Panc1 (cell line): ENCODE measurements around the gene TBC1D2. TPM values are rescaled to one million over a fixed set of nuclear protein-coding genes. Genes with fewer than 3 reads are reported as not detected.

ENCODE experiments used
- ATAC-seq: fragments of 200-7000 bp; cut with Tn5 transposase; 2 replicates; pipeline ENCODE4 v1.9.1; 2020; ENCODE audit warnings: mild to moderate bottlenecking, moderate library complexity
- BruUV-seq: library from RNA; stranded (reverse); fragments of 400-500 nt; replicated peaks from 2 replicates; lab custom pipeline; 2021; lab: Mats Ljungman, UMichigan
- CTCF ChIA-PET: fragments of 300-600 bp; sonication (Branson Sonifier 250); formaldehyde crosslinking; loops from one replicate; lab custom pipeline; 2022; ENCODE audit warnings: antibody characterized with exemption; lab: Charles Lee
- POLR2A ChIA-PET: fragments of 300-600 bp; sonication (Branson Sonifier 250); formaldehyde crosslinking; loops from one replicate; lab custom pipeline; 2022; ENCODE audit warnings: antibody characterized with exemption; lab: Charles Lee
- DNase-seq: peaks from one replicate; pipeline ENCODE4 v3.0.0-alpha.2; 2010; ENCODE audit warnings: low read depth, low spot score
- H3K27ac ChIP-seq: 2 replicates; pipeline ENCODE4 v1.5.1; 2011; ENCODE audit warnings: mild to moderate bottlenecking, low read length, inconsistent platforms
- H3K27me3 ChIP-seq: fragments of 200-500 bp; sonication (Bioruptor generic); 2 replicates; pipeline ENCODE4 v1.6.0; 2014; ENCODE audit warnings: low read length, inconsistent platforms; ENCODE audit not compliant: control insufficient read depth, insufficient read depth
- H3K36me3 ChIP-seq: fragments of 200-500 bp; sonication (Bioruptor generic); 2 replicates; pipeline ENCODE4 v1.5.1; 2014; ENCODE audit warnings: inconsistent platforms, mild to moderate bottlenecking, low read length, moderate library complexity; ENCODE audit not compliant: control insufficient read depth, insufficient read depth
- H3K4me1 ChIP-seq: 2 replicates; pipeline ENCODE4 v1.5.1; 2011; ENCODE audit warnings: inconsistent platforms, mild to moderate bottlenecking, low read length, moderate library complexity; ENCODE audit not compliant: control insufficient read depth, insufficient read depth
- H3K4me3 ChIP-seq, 2 experiments: 2 replicates each; pipeline ENCODE4 v1.5.1; 2011 to 2012; ENCODE audit warnings: low read depth in 2 of 2, low read length in 2 of 2, mild to moderate bottlenecking in 2 of 2, inconsistent platforms in 1 of 2, moderate library complexity in 1 of 2
- H3K9me3 ChIP-seq: fragments of 200-500 bp; sonication (Bioruptor generic); 2 replicates; pipeline ENCODE4 v1.5.1; 2014; ENCODE audit warnings: low read depth, mild to moderate bottlenecking, inconsistent platforms, low read length, moderate library complexity; ENCODE audit not compliant: control insufficient read depth, insufficient read depth
- POLR2AphosphoS5 ChIP-seq: IDR thresholded peaks from 2 replicates; pipeline ENCODE4 v1.6.1; 2012; ENCODE audit warnings: mild to moderate bottlenecking, low read depth, low read length, moderate library complexity
- SIN3A ChIP-seq: IDR thresholded peaks from 2 replicates; pipeline ENCODE4 v1.6.1; 2012; ENCODE audit warnings: low read depth, mild to moderate bottlenecking, low read length, moderate library complexity, borderline replicate concordance; ENCODE audit not compliant: insufficient read depth
- TCF7L2 ChIP-seq: IDR thresholded peaks from 2 replicates; pipeline ENCODE4 v1.6.1; 2011; ENCODE audit warnings: mild to moderate bottlenecking, low read depth, low read length, inconsistent platforms
- in situ Hi-C: cut with HindIII; loops from 2 replicates; pipeline ENCODE4 v1.10.0; 2016; ENCODE audit warnings: low sequenced_read_pairs, low pct_unique_long_range_greater_than_20kb
- intact Hi-C: fragments of 100-400 bp; cut with micrococcal nuclease; formaldehyde crosslinking; loops from one replicate; pipeline ENCODE4 v1.10.0; 2022; ENCODE audit not compliant: unreplicated experiment
- total RNA-seq: library from RNA; stranded (reverse); gene quantifications from one replicate; pipeline ENCODE4 v1.2.1, GENCODE V29; 2021; ENCODE audit not compliant: unreplicated experiment
- TF ChIP-seq, protein P1 (sequence below): fragments of 450-650 bp; IDR thresholded peaks from 2 replicates; pipeline ENCODE4 v1.5.1; 2017; ENCODE audit warnings: mild to moderate bottlenecking
- TF ChIP-seq, protein P2 (sequence below), 2 experiments: IDR thresholded peaks; 2 replicates each; pipeline ENCODE4 v1.6.1; 2011 to 2012; ENCODE audit warnings: low read depth in 2 of 2, control low read depth in 1 of 2, low read length in 1 of 2, mild to moderate bottlenecking in 1 of 2, moderate library complexity in 1 of 2; ENCODE audit not compliant: insufficient read depth in 1 of 2

TBC1D2 gene
- total RNA-seq, 1 experiment from 2014 or later, result 2.4 TPM

DNA sequence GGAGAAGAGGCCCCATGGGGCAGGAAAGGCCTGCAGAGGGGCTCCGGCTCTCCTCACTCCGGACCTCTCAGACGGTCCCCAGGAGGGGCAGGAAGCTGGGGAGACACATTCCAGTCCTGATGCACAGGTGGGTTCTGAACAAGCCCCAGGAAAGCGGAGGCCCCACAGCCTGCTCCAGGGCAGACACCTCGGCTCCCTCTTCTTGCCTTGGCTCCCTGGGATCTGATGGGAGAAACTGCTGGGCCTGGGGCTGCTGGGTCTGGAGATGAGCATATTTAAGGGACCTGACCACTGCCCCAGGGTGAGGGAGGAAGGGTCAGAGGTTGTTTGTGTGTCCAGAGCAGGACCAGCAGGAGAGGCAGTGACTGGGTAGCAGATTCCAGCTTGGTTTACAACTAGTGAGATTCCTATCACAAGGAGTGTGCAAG lies 64.3 kb downstream of the TBC1D2 start:
- POLR2A ChIA-PET, result no interaction called here
- no peaks in the 10 kb centered on the region; the same call in 1 of the 2 replicates for H3K4me1 ChIP-seq
- no peak overlapping the region for H3K4me3 ChIP-seq
- TF ChIP-seq POLR2AphosphoS5, result no peak
- TF ChIP-seq TCF7L2, result no peak
- TF ChIP-seq, protein P1, sequence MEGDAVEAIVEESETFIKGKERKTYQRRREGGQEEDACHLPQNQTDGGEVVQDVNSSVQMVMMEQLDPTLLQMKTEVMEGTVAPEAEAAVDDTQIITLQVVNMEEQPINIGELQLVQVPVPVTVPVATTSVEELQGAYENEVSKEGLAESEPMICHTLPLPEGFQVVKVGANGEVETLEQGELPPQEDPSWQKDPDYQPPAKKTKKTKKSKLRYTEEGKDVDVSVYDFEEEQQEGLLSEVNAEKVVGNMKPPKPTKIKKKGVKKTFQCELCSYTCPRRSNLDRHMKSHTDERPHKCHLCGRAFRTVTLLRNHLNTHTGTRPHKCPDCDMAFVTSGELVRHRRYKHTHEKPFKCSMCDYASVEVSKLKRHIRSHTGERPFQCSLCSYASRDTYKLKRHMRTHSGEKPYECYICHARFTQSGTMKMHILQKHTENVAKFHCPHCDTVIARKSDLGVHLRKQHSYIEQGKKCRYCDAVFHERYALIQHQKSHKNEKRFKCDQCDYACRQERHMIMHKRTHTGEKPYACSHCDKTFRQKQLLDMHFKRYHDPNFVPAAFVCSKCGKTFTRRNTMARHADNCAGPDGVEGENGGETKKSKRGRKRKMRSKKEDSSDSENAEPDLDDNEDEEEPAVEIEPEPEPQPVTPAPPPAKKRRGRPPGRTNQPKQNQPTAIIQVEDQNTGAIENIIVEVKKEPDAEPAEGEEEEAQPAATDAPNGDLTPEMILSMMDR, result no peak
- no peak for TF ChIP-seq SIN3A
- TF ChIP-seq, protein P2, sequence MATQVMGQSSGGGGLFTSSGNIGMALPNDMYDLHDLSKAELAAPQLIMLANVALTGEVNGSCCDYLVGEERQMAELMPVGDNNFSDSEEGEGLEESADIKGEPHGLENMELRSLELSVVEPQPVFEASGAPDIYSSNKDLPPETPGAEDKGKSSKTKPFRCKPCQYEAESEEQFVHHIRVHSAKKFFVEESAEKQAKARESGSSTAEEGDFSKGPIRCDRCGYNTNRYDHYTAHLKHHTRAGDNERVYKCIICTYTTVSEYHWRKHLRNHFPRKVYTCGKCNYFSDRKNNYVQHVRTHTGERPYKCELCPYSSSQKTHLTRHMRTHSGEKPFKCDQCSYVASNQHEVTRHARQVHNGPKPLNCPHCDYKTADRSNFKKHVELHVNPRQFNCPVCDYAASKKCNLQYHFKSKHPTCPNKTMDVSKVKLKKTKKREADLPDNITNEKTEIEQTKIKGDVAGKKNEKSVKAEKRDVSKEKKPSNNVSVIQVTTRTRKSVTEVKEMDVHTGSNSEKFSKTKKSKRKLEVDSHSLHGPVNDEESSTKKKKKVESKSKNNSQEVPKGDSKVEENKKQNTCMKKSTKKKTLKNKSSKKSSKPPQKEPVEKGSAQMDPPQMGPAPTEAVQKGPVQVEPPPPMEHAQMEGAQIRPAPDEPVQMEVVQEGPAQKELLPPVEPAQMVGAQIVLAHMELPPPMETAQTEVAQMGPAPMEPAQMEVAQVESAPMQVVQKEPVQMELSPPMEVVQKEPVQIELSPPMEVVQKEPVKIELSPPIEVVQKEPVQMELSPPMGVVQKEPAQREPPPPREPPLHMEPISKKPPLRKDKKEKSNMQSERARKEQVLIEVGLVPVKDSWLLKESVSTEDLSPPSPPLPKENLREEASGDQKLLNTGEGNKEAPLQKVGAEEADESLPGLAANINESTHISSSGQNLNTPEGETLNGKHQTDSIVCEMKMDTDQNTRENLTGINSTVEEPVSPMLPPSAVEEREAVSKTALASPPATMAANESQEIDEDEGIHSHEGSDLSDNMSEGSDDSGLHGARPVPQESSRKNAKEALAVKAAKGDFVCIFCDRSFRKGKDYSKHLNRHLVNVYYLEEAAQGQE (IDR thresholded peaks at IDR 0.05; ENCODE audit: insufficient read depth in 1 of 2, low read depth in 2 of 2, low read length in 1 of 2), result no peak
- intact Hi-C loops (loop anchor here (10.0 kb wide), 1 partner anchor 76 kb away; the partner anchor contains the start of gene TRIM14), in situ Hi-C loops (no loop called here)
- H3K36me3 ChIP-seq, result no peaks in the 10 kb centered on the region
- BruUV-seq, result no TSS peak
- no peak for DNase-seq
- ATAC-seq, result no peak
- H3K9me3 ChIP-seq, result no peaks in the 10 kb centered on the region
- no peaks in the 10 kb centered on the region for H3K27me3 ChIP-seq
- no peak overlapping the region for H3K27ac ChIP-seq
- CTCF ChIA-PET, result no interaction called here

DNA sequence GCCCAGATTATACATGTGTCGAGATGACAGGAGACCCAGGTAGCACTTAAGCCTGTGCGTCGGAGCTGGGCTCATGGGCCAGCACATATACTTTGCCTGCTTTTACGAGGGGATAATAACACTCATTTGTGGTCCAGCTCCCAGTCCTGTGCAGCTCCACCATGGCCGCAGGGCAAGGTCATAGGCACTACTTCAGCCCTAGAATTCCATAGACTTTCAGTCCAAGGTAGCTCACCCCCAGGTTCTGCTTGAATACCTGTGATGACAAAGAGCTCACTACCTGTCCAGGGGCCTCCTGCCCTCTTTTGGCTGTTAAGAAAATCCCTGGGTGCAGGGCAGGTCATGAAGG lies 64.7 kb downstream of the TBC1D2 start:
- no peaks in the 10 kb centered on the region for H3K36me3 ChIP-seq
- no peaks in the 10 kb centered on the region for H3K27me3 ChIP-seq
- DNase-seq (no peak), ATAC-seq (no peak)
- TF ChIP-seq, protein P2 (IDR thresholded peaks at IDR 0.05; ENCODE audit: insufficient read depth in 1 of 2, low read depth in 2 of 2, low read length in 1 of 2), result no peak
- TF ChIP-seq, protein P1, result no peak
- TF ChIP-seq TCF7L2, result no peak
- in situ Hi-C loops (no loop called here), intact Hi-C loops (loop anchor here (10.0 kb wide), 1 partner anchor 76 kb away; the partner anchor contains the start of gene TRIM14)
- no peaks in the 10 kb centered on the region for H3K9me3 ChIP-seq
- CTCF ChIA-PET, result no interaction called here
- BruUV-seq, result no TSS peak
- POLR2A ChIA-PET, result no interaction called here
- no peaks in the 10 kb centered on the region; the same call in 1 of the 2 replicates for H3K4me1 ChIP-seq
- H3K4me3 ChIP-seq, result no peak overlapping the region
- H3K27ac ChIP-seq, result no peak overlapping the region
